Renal cortex interstitium (tissue), 11 donors: ENCODE results near the gene GABBR2. TPM values are rescaled to one million over a fixed set of nuclear protein-coding genes. Genes with fewer than 3 reads are reported as not detected.
A peak's percentile ranks its signal among the peaks of the same experiment; 100 is the strongest.

ENCODE experiments used
- DNase-seq, 11 donors: peaks; one replicate each; pipeline ENCODE4 v3.0.0-alpha.2; 2013; ENCODE audit warnings: low read depth in 9 of 11, low spot score in 4 of 11; ENCODE audit errors: extremely low read depth in 1 of 11
- polyA plus RNA-seq, 3 donors: library from polyadenylated mRNA; unstranded; fragments of 120-200 nt; gene quantifications; one replicate each; pipeline ENCODE4 v1.2.1, GENCODE V29; 2013; ENCODE audit not compliant: insufficient read length in 3 of 3

GABBR2 gene
- polyA plus RNA-seq, 3 donors = 4.5 to 5.2 (median 5.0) TPM

DNA sequence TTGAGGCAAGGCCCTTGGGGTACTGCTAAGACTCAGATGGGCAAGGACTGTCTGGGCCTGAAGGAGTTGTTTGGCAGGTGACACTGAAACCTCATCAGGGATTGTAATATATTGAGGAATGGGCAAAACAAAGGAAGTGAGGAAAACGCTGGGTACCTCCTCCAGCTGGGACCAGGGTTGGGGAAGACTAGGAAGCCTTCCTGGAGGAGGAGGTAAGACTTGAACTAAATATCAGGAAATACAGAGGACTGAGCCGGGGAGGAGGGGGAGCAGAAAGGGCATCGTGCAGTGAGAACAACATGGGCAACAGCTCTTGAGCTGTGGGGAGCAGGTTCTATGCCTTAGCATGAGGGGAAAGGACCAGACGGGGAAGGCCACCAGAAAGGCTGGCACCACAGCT is 144.0 kb downstream of the GABBR2 start:
- DNase-seq = no peak

DNA sequence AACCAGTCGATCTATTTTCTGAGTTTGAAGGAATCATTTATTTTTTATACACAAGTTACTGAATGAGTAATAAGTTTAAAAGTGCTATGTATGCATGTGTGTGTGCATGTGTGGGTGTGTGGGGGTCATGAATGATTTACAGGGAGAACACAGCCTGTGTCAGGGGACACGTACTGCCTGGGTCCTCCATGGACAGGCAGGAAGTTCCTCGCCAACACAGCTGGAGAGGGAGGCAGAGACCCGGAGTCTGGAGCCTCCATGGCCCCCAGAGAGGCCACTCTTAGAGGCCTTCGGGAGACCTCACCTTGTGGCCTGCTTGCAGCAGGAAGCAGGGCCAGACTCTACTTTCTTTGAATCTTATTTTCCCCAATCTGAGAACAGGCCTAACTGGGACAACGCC is 144.7 kb downstream of the GABBR2 start:
- no peak for DNase-seq

DNA sequence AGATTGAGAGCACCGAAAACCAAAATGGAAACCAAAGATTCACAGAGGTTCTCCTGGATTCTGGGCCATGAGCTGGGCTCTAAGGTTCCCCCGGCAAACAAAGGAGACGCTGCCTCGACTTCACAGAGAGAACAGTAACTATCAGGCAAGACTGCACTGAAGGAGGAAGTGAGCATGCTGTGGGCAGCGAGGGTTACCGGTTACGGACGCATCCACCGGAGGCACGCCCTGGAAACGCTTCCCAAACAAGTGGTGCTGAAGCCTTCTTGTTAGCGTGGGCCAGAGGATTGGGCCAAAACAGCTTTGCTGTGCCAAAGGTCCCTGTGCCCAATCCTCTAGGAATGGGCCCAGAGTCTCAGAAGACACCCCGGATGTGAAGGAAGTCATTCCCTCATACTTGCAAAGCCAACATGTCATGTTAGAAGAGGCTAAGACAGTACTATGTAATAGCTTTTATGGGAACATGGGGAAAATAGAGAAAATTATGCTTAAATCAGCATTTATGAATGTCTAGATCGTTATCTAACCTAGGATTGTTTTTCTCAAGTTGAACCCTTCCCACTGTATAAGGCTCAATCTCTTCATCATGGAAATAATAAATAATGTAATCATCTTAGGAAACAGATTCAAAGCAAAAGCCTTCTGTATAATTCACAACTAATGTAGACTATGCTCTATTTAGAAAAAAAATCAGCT is 145.4 kb downstream of the GABBR2 start:
- DNase-seq = no peak

- no peak for DNase-seq
Observed at GRCh38 chr9:98559561-98559960, 149.2 kb downstream of the GABBR2 start.

DNA sequence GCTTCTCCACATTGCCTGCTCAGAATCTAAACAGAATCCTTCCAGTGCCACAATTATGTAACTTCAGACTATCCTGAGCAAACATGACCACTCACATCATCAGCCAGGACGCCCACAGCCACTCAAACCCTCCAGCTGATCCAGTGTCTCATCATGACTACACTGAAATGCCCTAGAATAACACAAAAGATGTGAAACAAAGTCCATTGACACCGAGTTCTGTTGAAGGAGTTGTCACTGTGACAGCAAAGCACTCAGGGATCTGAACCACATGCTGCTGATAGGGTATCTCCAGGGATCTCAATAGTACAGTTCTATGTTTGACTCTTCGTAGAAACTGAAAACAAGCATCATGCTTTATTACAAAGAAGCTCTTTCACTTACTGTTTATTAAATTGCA is 150.2 kb downstream of the GABBR2 start:
- no peak for DNase-seq

DNA sequence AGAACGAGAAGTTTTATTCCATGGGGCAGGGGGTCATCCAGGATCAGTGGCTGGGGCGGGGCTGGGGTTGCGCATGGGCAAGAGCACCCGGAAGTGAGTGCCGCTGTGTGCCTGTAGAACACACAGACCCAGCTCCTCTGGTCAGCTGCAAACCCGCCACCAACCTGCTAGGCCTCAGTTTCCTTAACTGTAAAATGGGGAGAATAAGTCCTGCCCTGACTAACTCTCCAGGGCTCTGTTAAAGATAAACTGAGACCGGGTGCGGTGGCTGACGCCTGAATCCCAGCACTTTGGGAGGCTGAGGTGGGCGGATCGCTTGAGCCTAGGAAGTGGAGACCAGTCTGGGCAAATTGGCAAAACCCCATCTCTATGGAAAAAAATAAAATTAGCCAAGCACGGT is 152.2 kb downstream of the GABBR2 start:
- no peak for DNase-seq

- no peak for DNase-seq
Observed at GRCh38 chr9:98555651-98556465, 152.9 kb downstream of the GABBR2 start.

DNA sequence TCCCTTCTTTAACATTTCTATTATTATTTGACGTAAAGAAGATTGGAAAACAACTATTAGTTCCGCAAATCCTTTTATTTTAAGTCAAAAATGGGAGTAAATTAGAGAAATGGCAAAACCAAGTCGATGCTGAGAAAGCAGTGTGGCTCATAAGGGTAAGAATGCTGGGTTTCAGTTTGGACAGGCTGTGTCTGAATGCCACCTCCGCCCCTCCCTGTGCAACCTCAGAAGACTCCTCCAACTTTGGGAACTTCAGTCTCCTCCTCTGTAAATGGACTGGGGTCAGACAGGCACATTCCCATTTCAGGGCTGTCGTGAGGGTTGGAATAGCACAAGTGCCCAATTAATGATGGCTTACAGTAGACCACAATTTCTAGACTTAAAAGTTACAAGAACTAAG is 154.0 kb downstream of the GABBR2 start:
- DNase-seq = no peak

GRCh38 chr9:98552331-98552730 is 156.4 kb downstream of the GABBR2 start:
- no peak for DNase-seq

DNA sequence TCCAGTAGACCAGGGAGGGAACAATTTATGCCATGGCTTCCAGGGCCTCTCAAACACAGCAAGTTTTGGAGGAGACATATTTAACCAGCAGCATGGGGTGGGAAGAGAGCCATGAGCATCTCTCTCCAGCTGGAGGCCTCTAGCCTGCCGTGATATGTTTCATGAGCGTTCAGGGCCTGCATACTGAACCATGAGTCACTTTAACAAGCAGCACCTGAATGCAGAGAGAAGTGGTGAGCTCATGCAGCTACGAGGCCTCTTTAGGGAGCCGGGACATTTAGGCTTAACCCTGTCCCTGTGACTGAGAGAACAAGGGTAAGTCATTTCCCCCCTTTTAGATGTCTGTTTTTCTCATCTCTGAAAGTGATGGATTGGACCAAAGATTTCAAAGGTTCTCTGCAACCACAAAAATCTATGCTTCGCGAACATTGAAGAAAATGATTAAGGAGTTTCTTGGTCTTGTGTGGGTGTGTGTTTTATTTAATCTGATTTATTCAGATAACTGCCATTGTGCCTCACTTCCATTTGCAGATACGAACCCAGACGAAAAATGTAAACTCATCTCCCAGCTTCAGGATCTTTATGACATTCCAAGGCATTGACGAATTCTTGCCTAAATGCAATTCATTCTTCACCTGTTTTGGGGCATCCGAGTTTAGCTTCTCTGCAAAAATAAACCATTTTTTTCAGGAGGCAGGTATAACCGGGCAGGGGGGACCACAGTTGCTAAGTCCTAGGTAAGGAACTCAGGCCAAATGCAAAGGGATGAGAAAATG is 157.0 kb downstream of the GABBR2 start:
- no peak for DNase-seq

DNA sequence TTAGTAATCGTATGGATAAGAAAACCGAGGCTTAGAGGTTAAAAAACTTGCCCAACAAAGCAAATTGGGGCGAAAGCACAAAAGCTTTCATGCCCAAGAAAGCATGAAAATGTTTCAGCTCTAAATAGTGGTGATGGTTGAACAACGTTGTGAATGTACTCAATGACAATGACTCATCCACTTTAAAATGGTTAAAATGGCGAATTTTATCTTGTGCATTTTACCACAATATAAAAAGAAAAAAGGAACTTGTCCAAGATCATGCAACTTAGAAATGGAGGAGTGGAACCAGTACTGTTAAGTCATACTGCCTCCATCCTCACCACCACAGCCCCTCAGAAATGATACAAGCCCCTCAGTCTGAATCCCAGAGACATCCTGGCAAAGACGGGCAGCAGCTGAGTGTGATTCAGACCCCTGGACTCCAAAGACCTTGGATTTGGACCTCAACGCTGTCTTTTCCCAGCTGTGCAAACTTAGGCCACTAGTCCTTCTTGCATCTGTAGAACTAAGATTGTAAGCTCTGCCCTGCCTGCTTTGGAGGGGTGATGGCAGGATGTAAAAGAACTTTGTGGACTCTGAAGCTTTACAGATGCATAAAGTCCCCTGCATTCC is 158.4 kb downstream of the GABBR2 start:
- DNase-seq = no peak

DNA sequence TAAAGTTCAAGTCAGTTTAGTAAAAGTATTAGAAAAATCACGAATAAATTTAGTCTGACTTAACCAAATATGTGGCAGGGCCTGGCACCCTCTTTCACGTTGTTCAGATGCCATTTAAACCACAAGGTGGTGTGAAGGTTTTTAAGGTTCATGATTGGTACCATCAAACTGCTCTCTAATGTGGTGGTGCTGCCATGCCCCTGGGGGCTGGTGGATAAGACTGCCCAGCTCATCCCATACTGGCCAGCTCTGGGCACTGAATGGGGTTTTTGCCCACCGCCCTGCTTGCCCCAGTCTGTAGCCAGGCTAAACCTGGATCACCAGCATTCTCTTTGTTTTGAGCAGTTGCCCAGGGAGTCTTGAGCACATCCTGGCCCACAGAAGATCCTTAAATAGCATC is 159.3 kb downstream of the GABBR2 start:
- DNase-seq = no peak

DNA sequence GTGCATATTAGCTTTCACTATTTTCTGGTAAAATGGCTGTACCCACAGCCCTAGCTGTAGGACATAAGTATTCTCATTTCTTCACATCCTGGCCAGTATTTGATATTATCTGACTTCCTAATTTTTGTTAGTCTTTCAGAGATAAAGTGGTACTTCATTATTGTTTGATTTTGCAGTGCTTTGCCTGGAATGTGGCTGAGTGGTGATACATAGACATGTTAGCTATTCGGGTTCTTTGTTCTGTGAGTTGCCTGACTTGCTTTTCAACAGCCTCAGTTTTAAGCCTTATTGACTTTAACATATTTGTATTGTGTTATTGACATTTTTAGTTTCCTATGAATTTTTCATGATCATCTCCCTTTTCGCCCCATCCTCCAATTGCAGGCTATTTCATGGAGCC is 161.1 kb downstream of the GABBR2 start:
- DNase-seq = no peak

DNA sequence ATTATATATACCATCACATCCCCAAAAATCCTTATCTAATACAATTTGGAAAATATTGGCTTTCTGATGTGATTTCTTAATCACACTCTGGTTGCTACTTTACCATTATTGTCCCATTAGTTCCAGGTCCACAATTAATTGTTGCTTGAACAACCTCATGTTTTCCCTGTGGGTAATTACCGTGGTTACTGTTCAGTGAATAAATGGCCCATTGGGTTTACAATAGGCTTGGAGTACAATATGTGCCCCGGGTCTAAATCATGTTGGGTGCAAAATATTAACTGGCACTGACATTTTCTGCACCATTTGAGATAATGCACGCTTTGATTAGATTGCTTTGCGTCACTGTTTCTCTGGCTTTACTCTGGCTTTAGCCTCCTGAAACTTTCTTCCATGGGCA is 163.7 kb downstream of the GABBR2 start:
- DNase-seq = peak in 2 of 11 donors; percentile 13 to 15

GRCh38 chr9:98541684-98542230 is 167.0 kb downstream of the GABBR2 start:
- no peak for DNase-seq

- DNase-seq = no peak
Observed at GRCh38 chr9:98540476-98540875, 168.3 kb downstream of the GABBR2 start.

GRCh38 chr9:98539954-98540353 is 168.8 kb downstream of the GABBR2 start:
- DNase-seq = no peak

GRCh38 chr9:98538626-98539031 is 170.1 kb downstream of the GABBR2 start:
- DNase-seq = peak in 2 of 11 donors; percentile 20 to 22

GRCh38 chr9:98538203-98538602 is 170.5 kb downstream of the GABBR2 start:
- no peak for DNase-seq
